Activated CD4-positive, alpha-beta T cell treated with anti-CD3 and anti-CD28 coated beads for 36 hours (primary cell): Measurements from ENCODE around the gene ZNF787. TPM values are rescaled to one million over a fixed set of nuclear protein-coding genes. Genes with fewer than 3 reads are reported as not detected.
A peak's percentile ranks its signal among the peaks of the same experiment; 100 is the strongest.

Experiments used
- ATAC-seq: fragments of 200-7000 bp; cut with Tn5 transposase; one replicate; pipeline ENCODE4 v1.10.0; 2021; ENCODE audit warnings: mild to moderate bottlenecking, moderate library complexity
- CTCF ChIA-PET: fragments of 350-600 bp; sonication (Branson Sonifier 250); formaldehyde crosslinking; loops from one replicate; lab custom pipeline; 2021; ENCODE audit warnings: antibody characterized with exemption; lab: Charles Lee
- POLR2A ChIA-PET: fragments of 350-600 bp; sonication (Branson Sonifier 250); formaldehyde crosslinking; loops from one replicate; lab custom pipeline; 2021; ENCODE audit warnings: antibody characterized with exemption, inconsistent platforms; lab: Charles Lee
- DNase-seq: peaks from one replicate; pipeline ENCODE4 v3.0.0-alpha.2; 2020
- H3K27ac Mint-ChIP-seq: one replicate; pipeline ENCODE4 v1.8.0; 2021; ENCODE audit warnings: mixed read lengths
- H3K27me3 Mint-ChIP-seq: one replicate; pipeline ENCODE4 v1.8.0; 2021; ENCODE audit warnings: mixed read lengths
- H3K36me3 Mint-ChIP-seq: one replicate; pipeline ENCODE4 v1.8.0; 2021; ENCODE audit warnings: low read depth, mixed read lengths
- H3K4me1 Mint-ChIP-seq: one replicate; pipeline ENCODE4 v1.8.0; 2021; ENCODE audit warnings: mixed read lengths
- H3K4me3 Mint-ChIP-seq: one replicate; pipeline ENCODE4 v1.8.0; 2021; ENCODE audit warnings: mild to moderate bottlenecking, moderate library complexity, mixed read lengths
- H3K9me3 Mint-ChIP-seq: one replicate; pipeline ENCODE4 v1.8.0; 2021; ENCODE audit warnings: low read depth, mixed read lengths
- intact Hi-C, 2 experiments: fragments of 100-400 bp; cut with DNase I in 1 of 2; cut with micrococcal nuclease in 1 of 2; formaldehyde crosslinking; loops; one replicate each; pipeline versions ENCODE4 v1.14.2 to v1.15.1; 2022 to 2024; cut with DNase I, micrococcal nuclease
- total RNA-seq, 2 experiments: library from RNA; stranded (reverse); gene quantifications; one replicate each; pipeline ENCODE4 v1.2.3, GENCODE V29; 2021

Gene ZNF787
- total RNA-seq, 2 experiments from 2014 or later: 27.6 to 28.4 TPM

- ChIA-PET POLR2A (interaction anchor here (0.7 kb wide), 1 partner anchor 1565 kb away, joined by 4 read pairs; no protein-coding TSS in a partner anchor), CTCF (interaction anchor here (1.1 kb wide), 1 partner anchor 14 kb away, joined by 4 read pairs; no protein-coding TSS in a partner anchor)
- intact Hi-C loops: no loop called here
- no peak overlapping the region for H3K27ac Mint-ChIP-seq
- H3K4me1 Mint-ChIP-seq: peaks cover 10% of the 10 kb centered on the region
- H3K36me3 Mint-ChIP-seq: peaks cover 1% of the 10 kb centered on the region
- H3K4me3 Mint-ChIP-seq: no peak overlapping the region
- DNase-seq (no peak), ATAC-seq (no peak)
- peaks cover 8% of the 10 kb centered on the region for H3K27me3 Mint-ChIP-seq
- no peaks in the 10 kb centered on the region for H3K9me3 Mint-ChIP-seq
Observed at GRCh38 chr19:56083668-56084067, 37.4 kb downstream of the ZNF787 start.

- POLR2A ChIA-PET: interaction anchor here (0.5 kb wide), 1 partner anchor 83 kb away, joined by 5 read pairs; no protein-coding TSS in a partner anchor
- Mint-ChIP-seq H3K36me3 (no peaks in the 10 kb centered on the region), H3K27me3 (peaks cover 11% of the 10 kb centered on the region), H3K9me3 (no peaks in the 10 kb centered on the region), H3K27ac (no peak overlapping the region), H3K4me3 (peak overlapping the region; percentile 59), H3K4me1 (peaks cover 10% of the 10 kb centered on the region)
- ATAC-seq (peak; percentile 61), DNase-seq (peak; percentile 88)
- intact Hi-C loops: loop anchor here in 1 of 2 experiments (1.0 kb wide), 1 partner anchor 91 kb away; no protein-coding TSS in a partner anchor
- CTCF ChIA-PET: interaction anchor here (0.6 to 3.4 kb wide), 15 partner anchors 14 to 1419 kb away, joined by 3 to 16 read pairs (median 4); partner anchors contain the start of gene ZNF773
Observed at GRCh38 chr19:56080669-56081401, 40.3 kb downstream of the ZNF787 start.

- no peak overlapping the region for H3K4me3 Mint-ChIP-seq
- no peaks in the 10 kb centered on the region for H3K9me3 Mint-ChIP-seq
- CTCF ChIA-PET: interaction anchor here (0.6 to 3.4 kb wide), 6 partner anchors 13 to 177 kb away, joined by 3 to 16 read pairs (median 5); no protein-coding TSS in a partner anchor
- POLR2A ChIA-PET: no interaction called here
- H3K4me1 Mint-ChIP-seq: peaks cover 10% of the 10 kb centered on the region
- intact Hi-C loops: loop anchor here in 1 of 2 experiments (1.0 to 5.0 kb wide), 2 partner anchors 93 to 1018 kb away; no protein-coding TSS in a partner anchor
- H3K27ac Mint-ChIP-seq: no peak overlapping the region
- peaks cover 11% of the 10 kb centered on the region for H3K27me3 Mint-ChIP-seq
- no peaks in the 10 kb centered on the region for H3K36me3 Mint-ChIP-seq
- DNase-seq: no peak
- no peak for ATAC-seq
Observed at GRCh38 chr19:56079609-56080008, 41.5 kb downstream of the ZNF787 start.

GRCh38 chr19:56076498-56076897 is 44.6 kb downstream of the ZNF787 start:
- Mint-ChIP-seq H3K4me3 (no peak overlapping the region), H3K36me3 (no peaks in the 10 kb centered on the region), H3K27ac (no peak overlapping the region), H3K9me3 (no peaks in the 10 kb centered on the region), H3K4me1 (peaks cover 9% of the 10 kb centered on the region), H3K27me3 (peaks cover 10% of the 10 kb centered on the region)
- ChIA-PET CTCF (interaction anchor here (0.7 to 3.3 kb wide), 13 partner anchors 10 to 271 kb away, joined by 3 to 21 read pairs (median 3); partner anchors contain the start of gene ZSCAN5A), POLR2A (no interaction called here)
- intact Hi-C loops: loop anchor here (1.0 to 5.0 kb wide), 6 partner anchors 96 to 1021 kb away; no protein-coding TSS in a partner anchor
- peak; percentile 62 for DNase-seq
- ATAC-seq: no peak

GRCh38 chr19:56071151-56071550 is 49.9 kb downstream of the ZNF787 start:
- CTCF ChIA-PET: interaction anchor here (0.7 to 1.6 kb wide), 3 partner anchors 9 to 263 kb away, joined by 3 to 7 read pairs (median 3); no protein-coding TSS in a partner anchor

GRCh38 chr19:56069642-56070041 is 51.5 kb downstream of the ZNF787 start:
- DNase-seq: no peak
- intact Hi-C loops: loop anchor here in 1 of 2 experiments (5.0 kb wide), 1 partner anchor 437 kb away; no protein-coding TSS in a partner anchor
- H3K36me3 Mint-ChIP-seq: no peaks in the 10 kb centered on the region
- no peak overlapping the region for H3K4me3 Mint-ChIP-seq
- ChIA-PET POLR2A (no interaction called here), CTCF (interaction anchor here (1.9 to 2.0 kb wide), 2 partner anchors 14 to 264 kb away, joined by 4 to 5 read pairs; no protein-coding TSS in a partner anchor)
- peaks cover 11% of the 10 kb centered on the region for H3K4me1 Mint-ChIP-seq
- ATAC-seq: no peak
- H3K27me3 Mint-ChIP-seq: peaks cover 7% of the 10 kb centered on the region
- H3K27ac Mint-ChIP-seq: no peak overlapping the region
- H3K9me3 Mint-ChIP-seq: no peaks in the 10 kb centered on the region

More at GRCh38 chr19:56071151-56071550, 49.9 kb downstream of the ZNF787 start:
- no peaks in the 10 kb centered on the region for H3K36me3 Mint-ChIP-seq
- H3K27me3 Mint-ChIP-seq: peaks cover 3% of the 10 kb centered on the region
- POLR2A ChIA-PET: no interaction called here
- no peak overlapping the region for H3K27ac Mint-ChIP-seq
- peaks cover 8% of the 10 kb centered on the region for H3K4me1 Mint-ChIP-seq
- no peak for DNase-seq
- intact Hi-C loops: no loop called here
- H3K9me3 Mint-ChIP-seq: no peaks in the 10 kb centered on the region
- ATAC-seq: no peak
- H3K4me3 Mint-ChIP-seq: no peak overlapping the region

- POLR2A ChIA-PET: no interaction called here
- Mint-ChIP-seq H3K4me3 (peak overlapping the region; percentile 50), H3K27ac (no peak overlapping the region), H3K9me3 (no peaks in the 10 kb centered on the region), H3K4me1 (peaks cover 11% of the 10 kb centered on the region), H3K36me3 (no peaks in the 10 kb centered on the region), H3K27me3 (peaks cover 16% of the 10 kb centered on the region)
- DNase-seq (peak; percentile 75), ATAC-seq (peak; percentile 69)
- CTCF ChIA-PET: interaction anchor here (0.6 to 3.4 kb wide), 24 partner anchors 9 to 924 kb away, joined by 3 to 36 read pairs (median 4); no protein-coding TSS in a partner anchor
- intact Hi-C loops: loop anchor here (1.0 to 5.0 kb wide), 4 partner anchors 186 to 434 kb away; no protein-coding TSS in a partner anchor
Observed at GRCh38 chr19:56066152-56067023, 54.7 kb downstream of the ZNF787 start.

- Mint-ChIP-seq H3K4me1 (no peaks in the 10 kb centered on the region), H3K4me3 (no peak overlapping the region), H3K9me3 (peaks cover 8% of the 10 kb centered on the region), H3K27ac (no peak overlapping the region), H3K27me3 (peaks cover 13% of the 10 kb centered on the region), H3K36me3 (peaks cover under 1% of the 10 kb centered on the region)
- intact Hi-C loops: no loop called here
- ChIA-PET POLR2A (no interaction called here), CTCF (no interaction called here)
- ATAC-seq (no peak), DNase-seq (no peak)
Observed at GRCh38 chr19:56053596-56053995, 67.5 kb downstream of the ZNF787 start.

Other genes starting within 250 kb of the ZNF787 start
- not detected for gene NLRP13, start 189.0 kb downstream of the ZNF787 start, total RNA-seq
- gene NLRP8, start 173.5 kb downstream of the ZNF787 start, total RNA-seq: not detected
- gene NLRP5, start 134.5 kb downstream of the ZNF787 start, total RNA-seq: not detected
- 10 to 100 TPM; 29.2 to 32.2 TPM for gene ZNF444, start 20.0 kb upstream of the ZNF787 start, total RNA-seq
- gene GALP, start 54.7 kb upstream of the ZNF787 start, total RNA-seq: not detected
- not detected for gene ZSCAN5B, start 76.5 kb upstream of the ZNF787 start, total RNA-seq
- not detected for gene ZSCAN5C, start 81.0 kb upstream of the ZNF787 start, total RNA-seq
- under 1 TPM; 0.30 to 0.76 TPM for gene EDDM13, start 151.5 kb upstream of the ZNF787 start, total RNA-seq
- gene ZSCAN5A, start 193.5 kb upstream of the ZNF787 start, total RNA-seq: 1 to 10 TPM; 8.3 to 9.9 TPM